Right hindlimb (tissue), 1 donor: ENCODE results near the gene HIF3A.

Source experiments
- DNase-seq: peaks from one replicate; pipeline ENCODE4 v3.0.0-alpha.2; 2018

Gene HIF3A

DNA sequence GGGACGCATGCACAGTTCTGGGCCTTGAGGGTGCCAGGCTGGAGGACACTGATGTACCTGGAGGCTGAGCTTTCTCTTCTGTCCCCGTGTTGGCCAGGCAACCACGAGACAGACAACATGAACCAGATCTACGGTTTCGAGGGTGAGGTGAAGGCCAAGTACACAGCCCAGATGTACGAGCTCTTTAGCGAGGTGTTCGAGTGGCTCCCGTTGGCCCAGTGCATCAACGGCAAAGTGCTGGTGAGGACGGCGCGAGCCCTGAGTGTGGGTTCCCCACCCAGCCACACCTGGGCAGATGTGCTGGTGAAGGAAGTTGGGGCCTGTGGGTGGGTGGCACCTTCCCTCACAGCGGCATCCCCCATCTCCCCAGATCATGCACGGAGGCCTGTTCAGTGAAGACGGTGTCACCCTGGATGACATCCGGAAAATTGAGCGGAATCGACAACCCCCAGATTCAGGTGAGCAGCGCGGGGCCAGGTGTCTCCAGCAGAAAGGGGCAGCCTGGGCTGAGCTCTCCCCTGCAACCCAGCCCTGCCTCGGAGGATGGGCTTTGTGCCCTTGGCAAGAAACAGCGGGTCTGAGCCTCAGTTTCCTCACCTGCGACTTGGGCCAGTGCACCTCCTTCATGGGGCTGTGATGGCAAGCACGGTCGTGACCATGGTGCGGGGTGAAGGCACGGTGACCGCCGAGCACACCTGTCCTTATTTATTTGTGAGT, 90.3 kb downstream of the HIF3A start:
- DNase-seq: peak; percentile 11

DNA sequence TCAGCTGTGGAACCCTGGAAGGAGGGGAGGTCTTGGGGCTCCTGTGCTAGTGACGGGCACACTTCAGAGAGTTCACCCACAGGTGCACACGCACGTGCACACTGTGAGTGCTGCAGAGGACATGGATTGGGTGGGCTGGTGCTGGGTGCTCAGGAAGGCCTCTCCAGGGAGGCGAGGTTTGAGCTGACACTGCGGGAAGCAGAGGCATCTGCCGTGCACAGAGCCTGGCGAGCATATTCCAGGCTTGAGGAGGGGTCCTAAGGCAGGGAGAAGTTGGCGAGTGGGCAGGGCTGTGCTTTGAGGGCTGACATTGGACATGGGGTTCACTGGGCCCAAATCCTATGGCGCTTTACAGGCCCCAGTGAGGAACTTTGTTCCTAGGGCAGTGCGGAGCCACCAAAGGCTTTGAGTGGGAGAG, 90.9 kb downstream of the HIF3A start:
- DNase-seq: peak; percentile 12

DNA sequence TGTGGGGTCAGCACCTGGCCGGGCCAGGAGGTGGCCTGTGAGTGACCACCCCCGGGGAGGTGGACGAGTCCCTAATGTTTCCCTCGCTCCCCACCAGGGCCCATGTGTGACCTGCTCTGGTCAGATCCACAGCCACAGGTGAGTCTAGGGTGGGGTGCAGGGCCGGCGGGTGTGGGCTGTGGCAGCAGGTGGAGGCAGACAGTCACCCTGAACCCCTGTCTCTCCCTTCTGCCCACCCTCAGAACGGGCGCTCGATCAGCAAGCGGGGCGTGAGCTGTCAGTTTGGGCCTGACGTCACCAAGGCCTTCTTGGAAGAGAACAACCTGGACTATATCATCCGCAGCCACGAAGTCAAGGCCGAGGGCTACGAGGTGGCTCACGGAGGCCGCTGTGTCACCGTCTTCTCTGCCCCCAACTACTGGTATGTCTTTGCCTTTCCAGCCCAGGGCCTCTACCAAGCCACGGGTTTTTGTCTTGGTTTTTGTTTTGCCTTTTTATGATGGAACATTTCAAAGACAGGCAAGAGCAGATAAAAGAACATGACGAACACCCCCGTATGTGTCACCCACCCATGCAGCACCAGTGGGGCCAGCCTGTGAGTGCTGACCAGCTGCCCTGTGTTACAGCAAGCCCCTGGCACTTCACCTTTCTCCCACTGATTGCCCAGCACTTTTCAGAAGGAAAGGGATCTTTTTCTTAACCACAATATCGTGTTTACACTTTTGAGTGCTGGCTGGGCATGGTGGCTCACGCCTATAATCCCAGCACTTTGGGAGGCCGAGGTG, 91.7 kb downstream of the HIF3A start:
- DNase-seq: peak; percentile 17

DNA sequence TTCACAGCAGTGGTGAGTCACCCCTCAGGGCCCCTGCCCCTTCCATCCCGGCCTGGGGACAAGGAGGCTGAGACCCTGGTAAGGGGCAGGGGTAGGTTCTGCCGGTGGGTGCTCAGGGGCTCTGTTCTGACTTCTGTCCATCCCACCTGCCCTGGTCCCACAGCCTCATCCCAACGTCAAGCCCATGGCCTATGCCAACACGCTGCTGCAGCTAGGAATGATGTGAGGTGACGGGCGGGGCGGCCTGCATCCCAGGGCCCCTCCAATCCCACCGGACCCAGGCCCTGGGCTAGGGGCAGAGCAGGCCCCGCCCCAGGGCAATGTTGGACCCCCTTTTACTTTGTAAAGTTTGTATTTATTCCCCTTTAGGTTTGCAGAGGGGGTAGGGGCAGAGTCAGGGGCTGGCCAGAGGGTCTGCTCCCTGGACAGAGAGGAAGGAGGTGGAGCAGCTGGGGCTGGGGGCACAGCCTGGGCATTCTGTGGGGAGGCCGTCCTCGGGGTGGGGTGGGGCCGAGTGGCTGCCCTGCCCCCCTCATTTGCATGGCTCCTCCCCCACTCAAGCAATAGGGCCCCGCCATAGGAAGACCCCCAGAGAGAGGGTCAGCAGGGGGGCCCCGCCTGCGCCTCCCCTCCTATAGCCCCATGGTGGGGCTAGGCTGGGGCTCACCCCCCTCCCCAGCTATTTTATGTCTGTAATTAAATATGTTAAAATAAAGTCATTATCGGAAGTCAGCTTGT, 93.4 kb downstream of the HIF3A start:
- no peak for DNase-seq

DNA sequence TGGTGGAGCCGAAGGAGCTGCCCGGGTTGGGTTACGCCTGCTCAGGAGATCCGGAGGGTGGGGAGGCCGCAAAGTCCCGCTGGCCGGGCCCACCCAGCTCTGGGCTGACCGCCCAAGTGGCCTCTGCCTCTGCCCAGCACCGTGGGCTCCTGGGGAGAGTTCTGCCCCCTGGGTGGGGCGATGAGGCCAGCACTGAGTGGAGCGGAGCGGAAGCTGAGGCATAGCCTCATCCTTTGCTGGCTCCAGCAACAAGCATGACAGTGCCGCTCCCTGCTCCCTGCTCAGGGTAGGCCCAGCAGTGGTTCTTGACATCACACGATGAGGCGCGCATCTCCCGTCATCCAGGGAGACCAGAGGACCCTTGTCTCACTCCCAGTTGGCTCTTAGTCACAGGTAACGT, 94.0 kb downstream of the HIF3A start:
- DNase-seq: no peak

DNA sequence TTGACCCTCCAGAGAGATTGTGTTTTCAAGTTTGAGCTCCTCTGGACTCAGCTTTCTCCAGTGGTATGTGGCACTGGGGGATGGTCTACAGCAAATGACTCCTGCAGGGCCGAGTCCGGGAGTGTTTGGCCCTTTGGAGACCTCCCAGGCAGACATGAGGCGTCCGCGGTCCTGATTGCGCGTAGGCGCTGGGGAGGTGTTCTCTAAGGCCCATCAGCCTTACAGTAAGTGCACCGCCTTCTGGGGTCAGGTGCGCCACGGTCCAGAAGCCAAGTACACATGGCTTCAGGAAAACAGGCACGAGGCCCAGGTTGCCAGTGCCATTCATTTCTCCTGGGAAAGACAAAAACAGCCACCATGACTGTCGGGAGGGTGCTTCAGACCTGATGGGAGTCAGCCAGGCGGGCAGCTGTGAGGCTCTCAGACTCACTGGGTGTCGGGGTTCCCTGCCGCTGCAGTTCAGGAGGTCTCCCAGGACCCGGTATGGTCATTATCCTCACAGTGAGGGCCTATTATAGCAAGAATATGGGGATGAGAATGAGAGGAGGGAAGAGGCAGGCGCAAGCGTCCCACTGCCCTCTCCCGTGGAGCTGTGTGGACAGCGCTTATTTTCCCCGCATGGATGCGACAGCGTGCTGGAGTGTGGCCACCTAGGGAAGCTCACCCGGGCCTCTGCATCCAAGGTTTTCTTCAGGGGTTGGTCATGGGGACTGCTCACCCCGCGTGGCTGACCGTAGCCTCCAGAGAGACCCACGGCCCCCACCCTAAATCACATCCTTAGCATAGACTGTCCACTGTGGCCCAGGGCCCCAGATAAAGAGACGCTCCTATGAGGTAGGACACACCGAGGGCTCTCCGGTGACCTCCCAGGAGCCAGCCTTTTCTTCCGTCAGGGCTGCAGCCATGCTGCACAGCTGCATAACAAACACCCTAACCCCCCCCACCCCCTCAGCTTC, 94.7 kb downstream of the HIF3A start:
- DNase-seq: no peak

DNA sequence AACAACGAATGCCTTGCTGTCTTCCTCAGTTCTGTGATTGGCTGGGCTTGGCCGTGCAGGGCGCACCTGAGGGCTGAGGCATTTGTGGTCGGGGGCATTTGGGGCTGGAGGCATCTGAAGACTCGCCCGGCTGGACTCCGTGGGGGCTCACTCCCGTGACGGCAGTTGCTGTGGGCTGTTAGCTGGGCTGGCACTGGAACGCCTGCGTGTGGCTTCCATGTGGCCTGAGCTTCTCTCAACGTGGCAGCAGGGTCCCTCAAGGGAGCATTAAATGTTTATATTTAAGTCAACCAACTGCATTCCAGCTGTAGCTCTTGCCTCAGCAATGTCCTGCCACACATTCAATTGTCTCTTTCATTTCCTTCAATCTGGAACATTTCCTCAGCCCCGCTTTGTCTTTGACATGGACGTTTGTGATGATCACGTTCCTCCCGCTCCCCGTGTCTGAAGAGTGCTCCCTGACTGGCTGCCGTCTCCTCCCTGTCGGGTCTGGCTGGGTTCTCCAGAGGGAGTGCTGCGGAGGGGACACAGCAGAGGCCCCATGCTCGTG, 95.5 kb downstream of the HIF3A start:
- DNase-seq: no peak

DNA sequence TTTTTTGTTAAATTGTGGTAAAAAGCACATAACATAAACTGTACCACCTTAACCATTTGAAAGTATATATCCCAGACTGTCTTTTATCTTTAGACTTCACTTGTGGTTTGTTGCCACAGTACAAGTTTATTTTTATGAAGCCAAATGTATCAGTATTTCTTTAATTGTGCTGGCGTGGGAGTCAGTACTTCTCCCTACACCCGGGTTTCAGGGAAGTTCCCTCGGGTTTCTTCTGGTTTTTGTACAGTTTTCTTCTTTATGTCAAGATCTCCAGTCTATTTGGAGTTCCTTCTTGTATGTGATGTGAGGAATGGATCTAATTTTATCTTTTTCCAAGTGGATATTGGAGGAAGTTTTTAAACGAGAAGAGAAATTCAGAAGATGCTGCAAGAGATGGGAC, 96.0 kb downstream of the HIF3A start:
- no peak for DNase-seq
